Fibroblast of lung (primary cell): ENCODE measurements around the gene NRF1. TPM values are rescaled to one million over a fixed set of nuclear protein-coding genes. Genes with fewer than 3 reads are reported as not detected.

Experiments used
- DNase-seq, 2 donors: peaks; one replicate each; pipeline versions ENCODE4 v3.0.0 to v3.0.0-alpha.2; 2010; ENCODE audit warnings: low read depth in 2 of 2
- H2AFZ ChIP-seq: 2 replicates; pipeline ENCODE4 v1.5.1; 2012; ENCODE audit warnings: low read length, control low read depth, inconsistent platforms
- H3K27ac ChIP-seq: 2 replicates; pipeline ENCODE4 v1.5.1; 2011; ENCODE audit warnings: low read length, control low read depth; ENCODE audit not compliant: insufficient read depth
- H3K27me3 ChIP-seq: 2 replicates; pipeline ENCODE4 v1.5.1; 2011; ENCODE audit warnings: mild to moderate bottlenecking, low read length; ENCODE audit not compliant: control insufficient read depth, insufficient read depth
- H3K36me3 ChIP-seq: 2 replicates; pipeline ENCODE4 v1.5.1; 2011; ENCODE audit warnings: low read length; ENCODE audit not compliant: control insufficient read depth, insufficient read depth
- H3K4me1 ChIP-seq: 2 replicates; pipeline ENCODE4 v1.5.1; 2011; ENCODE audit warnings: low read length; ENCODE audit not compliant: control insufficient read depth, insufficient read depth; ENCODE audit errors: extremely low read depth
- H3K4me2 ChIP-seq: 2 replicates; pipeline ENCODE4 v1.5.1; 2011; ENCODE audit warnings: low read length, control low read depth; ENCODE audit not compliant: insufficient read depth; ENCODE audit errors: extremely low read depth
- H3K4me3 ChIP-seq, 4 experiments: fragments of 200-600 bp in 1 of 4; sonication (generic) in 1 of 4; replicated peaks in 1 of 4; 2 replicates each; pipeline ENCODE4 v1.5.1; 2011 to 2016; ENCODE audit warnings: low read length in 4 of 4, low read depth in 3 of 4, mild to moderate bottlenecking in 3 of 4, control low read depth in 2 of 4, inconsistent platforms in 1 of 4, mixed read lengths in 1 of 4; ENCODE audit not compliant: insufficient read depth in 1 of 4; ENCODE audit errors: control extremely low read depth in 1 of 4
- H3K79me2 ChIP-seq: 2 replicates; pipeline ENCODE4 v1.5.1; 2012; ENCODE audit warnings: mild to moderate bottlenecking, low read length, inconsistent platforms; ENCODE audit not compliant: control insufficient read depth, insufficient read depth
- H3K9ac ChIP-seq: 2 replicates; pipeline ENCODE4 v1.5.1; 2011; ENCODE audit warnings: mild to moderate bottlenecking, low read length, control low read depth; ENCODE audit not compliant: insufficient read depth
- H3K9me3 ChIP-seq: 2 replicates; pipeline ENCODE4 v1.5.1; 2012; ENCODE audit warnings: low read depth, low read length; ENCODE audit not compliant: control insufficient read depth, insufficient read depth
- H4K20me1 ChIP-seq: 2 replicates; pipeline ENCODE4 v1.5.1; 2011; ENCODE audit warnings: low read length; ENCODE audit not compliant: control insufficient read depth, insufficient read depth; ENCODE audit errors: extremely low read depth
- EZH2 ChIP-seq: IDR thresholded peaks from 2 replicates; pipeline ENCODE4 v1.5.1; 2012; ENCODE audit warnings: low read length, control low read depth, mild to moderate bottlenecking; ENCODE audit errors: missing control alignments
- polyA plus RNA-seq, 2 donors: library from polyadenylated mRNA; depleted of rRNA in 1 of 2; stranded (reverse) in 1 of 2; unstranded in 1 of 2; fragments of >200 nt; gene quantifications; 2 replicates each; pipeline ENCODE4 v1.2.1, GENCODE V29; 2011 to 2012; ENCODE audit warnings: missing spikeins in 1 of 2
- total RNA-seq: library from RNA; depleted of rRNA; stranded (reverse); fragments of >200 nt; gene quantifications from 2 replicates; pipeline ENCODE4 v1.2.1, GENCODE V29; 2014
- TF ChIP-seq, protein P1 (sequence below), 2 donors: IDR thresholded peaks in 1 of 2; conservative IDR thresholded peaks in 1 of 2; 1 replicate in 1 of 2; 2 replicates in 1 of 2; pipeline ENCODE4 v1.5.1; 2011 to 2012; ENCODE audit warnings: low read length in 2 of 2, control low read depth in 1 of 2, inconsistent platforms in 1 of 2, low read depth in 1 of 2, mild to moderate bottlenecking in 1 of 2

Gene NRF1
- total and polyA plus RNA-seq, 2 donors (not counting 1 experiment from before 2014, with no cell fraction given): 7.3 to 15.5 TPM

DNA sequence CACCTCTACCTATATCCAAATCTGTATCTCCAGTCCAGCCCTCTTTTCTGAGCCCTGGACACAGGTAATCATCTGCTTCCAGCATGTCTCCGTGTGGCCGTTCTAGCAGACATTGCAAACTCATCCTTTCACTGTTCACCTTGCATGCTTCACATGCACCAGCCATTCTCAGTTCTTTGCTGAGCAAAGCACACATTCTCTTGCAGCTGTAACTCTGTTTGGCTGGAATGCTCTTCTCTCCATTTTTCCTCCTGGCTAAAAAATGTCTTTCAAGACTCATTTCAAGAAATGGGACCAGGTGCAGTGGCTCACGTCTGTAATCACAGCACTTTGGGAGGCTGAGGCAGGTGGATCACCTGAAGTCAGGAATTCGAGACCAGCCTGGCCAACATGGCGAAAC, 40.3 kb upstream of the NRF1 start:
- Histone ChIP-seq H3K4me1 (peaks cover 10% of the 10 kb centered on the region), H3K27ac (no peak overlapping the region), H3K36me3 (no peaks in the 10 kb centered on the region), H3K4me2 (no peak overlapping the region), H4K20me1 (no peaks in the 10 kb centered on the region), H3K9ac (no peak overlapping the region), H3K79me2 (no peaks in the 10 kb centered on the region), H3K4me3 (no peak overlapping the region), H3K9me3 (no peaks in the 10 kb centered on the region), H2AFZ (no peak overlapping the region), H3K27me3 (no peaks in the 10 kb centered on the region)
- DNase-seq: no peak
- TF ChIP-seq, protein P1, sequence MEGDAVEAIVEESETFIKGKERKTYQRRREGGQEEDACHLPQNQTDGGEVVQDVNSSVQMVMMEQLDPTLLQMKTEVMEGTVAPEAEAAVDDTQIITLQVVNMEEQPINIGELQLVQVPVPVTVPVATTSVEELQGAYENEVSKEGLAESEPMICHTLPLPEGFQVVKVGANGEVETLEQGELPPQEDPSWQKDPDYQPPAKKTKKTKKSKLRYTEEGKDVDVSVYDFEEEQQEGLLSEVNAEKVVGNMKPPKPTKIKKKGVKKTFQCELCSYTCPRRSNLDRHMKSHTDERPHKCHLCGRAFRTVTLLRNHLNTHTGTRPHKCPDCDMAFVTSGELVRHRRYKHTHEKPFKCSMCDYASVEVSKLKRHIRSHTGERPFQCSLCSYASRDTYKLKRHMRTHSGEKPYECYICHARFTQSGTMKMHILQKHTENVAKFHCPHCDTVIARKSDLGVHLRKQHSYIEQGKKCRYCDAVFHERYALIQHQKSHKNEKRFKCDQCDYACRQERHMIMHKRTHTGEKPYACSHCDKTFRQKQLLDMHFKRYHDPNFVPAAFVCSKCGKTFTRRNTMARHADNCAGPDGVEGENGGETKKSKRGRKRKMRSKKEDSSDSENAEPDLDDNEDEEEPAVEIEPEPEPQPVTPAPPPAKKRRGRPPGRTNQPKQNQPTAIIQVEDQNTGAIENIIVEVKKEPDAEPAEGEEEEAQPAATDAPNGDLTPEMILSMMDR (conservative IDR thresholded peaks at IDR 0.05 in 1 of 2, IDR thresholded peaks at IDR 0.05 in 1 of 2; ENCODE audit: low read depth in 1 of 2, low read length in 2 of 2): no peak
- TF ChIP-seq EZH2: no peak

DNA sequence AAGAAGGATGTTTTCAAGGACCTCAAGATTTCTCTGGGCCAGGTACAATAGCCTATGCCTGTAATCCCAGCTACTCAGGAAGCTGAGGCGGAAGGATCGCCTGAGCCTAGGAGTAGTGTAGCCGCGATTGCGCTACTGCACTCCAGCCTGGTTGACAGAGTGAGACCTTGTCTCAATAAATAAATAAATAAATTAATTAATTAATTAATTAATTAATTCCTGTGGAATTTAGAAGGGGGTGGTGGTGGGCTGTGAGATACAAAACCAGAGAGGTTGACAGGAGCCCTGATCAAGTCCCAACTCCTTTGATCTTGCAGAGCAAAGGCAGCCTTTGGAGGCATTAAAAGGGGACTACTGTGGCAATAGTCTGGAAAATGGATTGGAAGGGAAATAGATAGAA, 39.3 kb upstream of the NRF1 start:
- no peaks in the 10 kb centered on the region for H3K27me3 ChIP-seq

DNA sequence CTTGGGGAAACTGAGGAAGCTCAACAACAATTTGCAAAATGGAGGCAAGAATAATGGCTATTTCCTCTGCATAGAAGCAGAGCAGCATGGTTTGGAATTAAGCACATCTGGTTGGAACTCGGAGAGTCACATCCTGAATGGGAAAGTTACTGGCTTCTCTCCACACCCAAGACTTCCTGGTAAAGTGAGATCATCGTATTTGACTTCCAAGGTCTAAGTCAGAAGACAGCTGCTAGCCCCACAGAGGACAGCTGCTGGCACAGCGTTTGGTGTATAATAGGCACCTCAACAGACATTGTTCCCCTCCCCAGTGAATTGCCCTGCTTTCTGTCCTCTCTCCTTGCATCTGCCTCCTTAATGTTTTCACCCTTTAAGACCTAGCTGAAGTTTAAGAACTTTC, 37.0 kb upstream of the NRF1 start:
- Histone ChIP-seq H3K4me2 (peak overlapping the region; percentile 64), H3K4me1 (peaks cover 10% of the 10 kb centered on the region), H3K79me2 (no peaks in the 10 kb centered on the region), H3K9ac (no peak overlapping the region), H3K27me3 (no peaks in the 10 kb centered on the region), H4K20me1 (no peaks in the 10 kb centered on the region), H3K9me3 (no peaks in the 10 kb centered on the region), H3K27ac (peak overlapping the region; percentile 74), H2AFZ (peak overlapping the region; percentile 71), H3K36me3 (no peaks in the 10 kb centered on the region), H3K4me3 (no peak overlapping the region)
- TF ChIP-seq EZH2: no peak
- TF ChIP-seq, protein P1 (conservative IDR thresholded peaks at IDR 0.05 in 1 of 2, IDR thresholded peaks at IDR 0.05 in 1 of 2; ENCODE audit: low read depth in 1 of 2, low read length in 2 of 2): no peak
- peak; percentile 82 to 88 for DNase-seq

More for the DNA sequence above, 39.3 kb upstream of the NRF1 start:
- no peak overlapping the region for H3K27ac ChIP-seq
- TF ChIP-seq EZH2: no peak
- TF ChIP-seq, protein P1 (conservative IDR thresholded peaks at IDR 0.05 in 1 of 2, IDR thresholded peaks at IDR 0.05 in 1 of 2; ENCODE audit: low read depth in 1 of 2, low read length in 2 of 2): no peak
- no peaks in the 10 kb centered on the region for H3K79me2 ChIP-seq
- no peak overlapping the region for H2AFZ ChIP-seq
- no peak for DNase-seq
- H3K4me1 ChIP-seq: peaks cover 10% of the 10 kb centered on the region
- H3K4me3 ChIP-seq: no peak overlapping the region
- no peaks in the 10 kb centered on the region for H4K20me1 ChIP-seq
- H3K9ac ChIP-seq: no peak overlapping the region
- no peaks in the 10 kb centered on the region for H3K36me3 ChIP-seq
- no peaks in the 10 kb centered on the region for H3K9me3 ChIP-seq
- H3K4me2 ChIP-seq: no peak overlapping the region
